HepG2 (cell line): ENCODE results near the gene TSC22D3. TPM values are rescaled to one million over a fixed set of nuclear protein-coding genes. Genes with fewer than 3 reads are reported as not detected.

Source experiments
- ATAC-seq: fragments of 200-7000 bp; cut with Tn5 transposase; 3 replicates; pipeline ENCODE4 v1.9.1; 2020; ENCODE audit warnings: mild to moderate bottlenecking, moderate library complexity
- BruUV-seq: library from RNA; stranded (reverse); fragments of 400-500 nt; replicated peaks from 2 replicates; lab custom pipeline; 2021; lab: Mats Ljungman, UMichigan
- CTCF ChIA-PET: fragments of 300-600 bp; formaldehyde crosslinking; extraction: SDS; loops from one replicate; lab custom pipeline; 2021; ENCODE audit warnings: low total read pairs, inconsistent platforms, low intra/inter-chr PET ratio; lab: Yijun Ruan, JAX
- POLR2A ChIA-PET: fragments of 350-600 bp; sonication (Branson Sonifier 250); formaldehyde crosslinking; loops from one replicate; lab custom pipeline; 2020; ENCODE audit warnings: antibody characterized with exemption, inconsistent platforms; lab: Yijun Ruan, JAX
- DNase-seq: peaks from one replicate; pipeline ENCODE4 v3.0.0-alpha.2; 2015; ENCODE audit warnings: low spot score
- FAIRE-seq: peaks from 3 replicates; lab custom pipeline; 2011; peaks lifted over from hg19 to GRCh38; lab: Jason Lieb, UNC
- H2AFZ ChIP-seq: one replicate; pipeline ENCODE4 v1.6.1; 2011; ENCODE audit warnings: low read length, inconsistent platforms
- H3K27ac ChIP-seq: fragments of 300-600 bp; 3 replicates; pipeline ENCODE4 v1.8.0; 2011; ENCODE audit warnings: mixed run types, mild to moderate bottlenecking, mixed read lengths, low read length, inconsistent platforms; ENCODE audit not compliant: insufficient read depth; ENCODE audit errors: extremely low read length
- H3K27me3 ChIP-seq, 2 experiments: fragments of 200-600 bp in 1 of 2; 2 replicates in 1 of 2; 3 replicates in 1 of 2; pipeline versions ENCODE4 v1.6.0 to v1.8.0; 2011; ENCODE audit warnings: low read length in 2 of 2, mild to moderate bottlenecking in 2 of 2, moderate library complexity in 2 of 2, inconsistent platforms in 1 of 2; ENCODE audit not compliant: insufficient read depth in 2 of 2, control insufficient read depth in 1 of 2
- H3K36me3 ChIP-seq, 2 experiments: fragments of 200-600 bp in 1 of 2; replicated peaks in 1 of 2; 2 replicates in 1 of 2; 3 replicates in 1 of 2; pipeline versions ENCODE4 v1.5.1 to v1.8.0; 2011; ENCODE audit warnings: low read length in 2 of 2, inconsistent platforms in 1 of 2; ENCODE audit not compliant: insufficient read depth in 2 of 2, control insufficient read depth in 1 of 2
- H3K4me1 ChIP-seq: 2 replicates; pipeline ENCODE4 v1.5.1; 2012; ENCODE audit warnings: low read length, inconsistent platforms; ENCODE audit not compliant: insufficient read depth
- H3K4me2 ChIP-seq: 2 replicates; pipeline ENCODE4 v1.6.0; 2011; ENCODE audit warnings: low read depth, low read length, inconsistent platforms
- H3K4me3 ChIP-seq, 3 experiments: fragments of 200-600 bp in 1 of 3; sonication (generic), shearing (Covaris generic) in 1 of 3; replicated peaks in 1 of 3; 2 replicates each; pipeline ENCODE4 v1.5.1; 2011 to 2016; ENCODE audit warnings: low read length in 3 of 3, inconsistent platforms in 2 of 3, low read depth in 2 of 3, mild to moderate bottlenecking in 2 of 3, control low read depth in 1 of 3, mixed read lengths in 1 of 3; ENCODE audit not compliant: insufficient read depth in 1 of 3
- H3K79me2 ChIP-seq: one replicate; pipeline ENCODE4 v1.6.1; 2011; ENCODE audit warnings: low read length, inconsistent platforms; ENCODE audit not compliant: insufficient read depth
- H3K9ac ChIP-seq: 2 replicates; pipeline ENCODE4 v1.6.0; 2011; ENCODE audit warnings: mild to moderate bottlenecking, low read depth, low read length, inconsistent platforms; ENCODE audit not compliant: insufficient read depth
- H3K9me3 ChIP-seq: 2 replicates; pipeline ENCODE4 v1.5.1; 2012; ENCODE audit warnings: mild to moderate bottlenecking, low read length
- H4K20me1 ChIP-seq: 2 replicates; pipeline ENCODE4 v1.6.0; 2011; ENCODE audit warnings: inconsistent platforms, mild to moderate bottlenecking, low read length, moderate library complexity; ENCODE audit not compliant: insufficient read depth
- CREM ChIP-seq, 2 experiments: sonication (generic) in 1 of 2; formaldehyde crosslinking in 1 of 2; IDR thresholded peaks; 2 replicates each; pipeline versions ENCODE4 v1.4.0 to v1.6.1; 2016 to 2020; ENCODE audit warnings: antibody characterized with exemption in 1 of 2, mild to moderate bottlenecking in 1 of 2, missing genetic modification reagents in 1 of 2
- JUN ChIP-seq: sonication (generic); formaldehyde crosslinking; IDR thresholded peaks from 2 replicates; pipeline ENCODE4 v1.4.0; 2020; ENCODE audit warnings: mild to moderate bottlenecking, missing genetic modification reagents
- MTA3 ChIP-seq: sonication (generic); formaldehyde crosslinking; IDR thresholded peaks from 2 replicates; pipeline ENCODE4 v1.4.0; 2020; ENCODE audit warnings: missing genetic modification reagents
- NCOA2 ChIP-seq: sonication (generic); formaldehyde crosslinking; IDR thresholded peaks from 2 replicates; pipeline ENCODE4 v1.8.0; 2022; ENCODE audit warnings: inconsistent platforms
- NCOR1 ChIP-seq: fragments of 200-600 bp; sonication (generic); IDR thresholded peaks from 2 replicates; pipeline ENCODE4 v1.7.0; 2017; ENCODE audit warnings: antibody characterized with exemption, low read length, borderline replicate concordance
- SMAD1 ChIP-seq: sonication (generic); formaldehyde crosslinking; IDR thresholded peaks from 2 replicates; pipeline ENCODE4 v1.4.0; 2020; ENCODE audit warnings: missing genetic modification reagents, low read depth, mild to moderate bottlenecking, borderline replicate concordance
- SUZ12 ChIP-seq: fragments of 150-350 bp; IDR thresholded peaks from 2 replicates; pipeline ENCODE4 v1.6.1; 2014; ENCODE audit warnings: low read depth, low read length
- ZBTB39 ChIP-seq: sonication (generic); formaldehyde crosslinking; IDR thresholded peaks from 2 replicates; pipeline ENCODE4 v1.5.0; 2020; ENCODE audit warnings: missing genetic modification reagents
- ZNF17 ChIP-seq: sonication (generic); formaldehyde crosslinking; IDR thresholded peaks from 2 replicates; pipeline ENCODE4 v1.5.0; 2020; ENCODE audit warnings: mild to moderate bottlenecking, missing genetic modification reagents
- ZNF207 ChIP-seq: fragments of 450-650 bp; IDR thresholded peaks from 2 replicates; pipeline ENCODE4 v1.6.1; 2016; ENCODE audit warnings: antibody characterized with exemption, borderline replicate concordance
- ZNF709 ChIP-seq: sonication (generic); formaldehyde crosslinking; IDR thresholded peaks from 2 replicates; pipeline ENCODE4 v1.5.0; 2020; ENCODE audit warnings: mild to moderate bottlenecking, missing genetic modification reagents
- ZNF761 ChIP-seq: sonication (generic); formaldehyde crosslinking; conservative IDR thresholded peaks from 2 replicates; pipeline ENCODE4 v1.4.0; 2020; ENCODE audit warnings: mild to moderate bottlenecking, missing genetic modification reagents
- ZNF776 ChIP-seq: sonication (generic); formaldehyde crosslinking; IDR thresholded peaks from 2 replicates; pipeline ENCODE4 v1.4.0; 2020; ENCODE audit warnings: mild to moderate bottlenecking, missing genetic modification reagents
- ZNF816 ChIP-seq: sonication (generic); formaldehyde crosslinking; IDR thresholded peaks from 2 replicates; pipeline ENCODE4 v1.8.0; 2022; ENCODE audit warnings: missing genetic modification reagents, mild to moderate bottlenecking, borderline replicate concordance
- WGBS: methylation state at CpG from one replicate; pipeline ENCODE4 v1.1.6; 2017; ENCODE audit warnings: low lambda C conversion rate; 5-methylcytosine and 5-hydroxymethylcytosine counted together
- in situ Hi-C: cut with HindIII; loops from 2 replicates; pipeline ENCODE4 v1.10.0; 2017; ENCODE audit warnings: low pct_unique_long_range_greater_than_20kb; ENCODE audit not compliant: extremely low pct_ligation_motif_present
- intact Hi-C: fragments of 100-400 bp; cut with micrococcal nuclease; formaldehyde crosslinking; loops from one replicate; pipeline ENCODE4 v1.10.0; 2022; ENCODE audit not compliant: unreplicated experiment
- polyA plus RNA-seq, 8 experiments: library from polyadenylated mRNA; depleted of rRNA in 3 of 8; stranded (reverse) in 7 of 8; unstranded in 1 of 8; fragments of >200 nt; fragmentation: Illumina TruSeq in 4 of 8; extraction: Trizol in 4 of 8; gene quantifications; 2 replicates each; pipeline versions ENCODE4 v1.2.1 to v1.2.3, GENCODE V29; 2011 to 2016; ENCODE audit warnings: low read depth in 4 of 8, missing spikeins in 1 of 8, mixed read lengths in 1 of 8; ENCODE audit not compliant: insufficient read depth in 1 of 8
- total RNA-seq, 5 experiments: library from RNA; depleted of rRNA; stranded (reverse); fragments of >200 nt; fragmentation: Illumina TruSeq; extraction: Trizol; gene quantifications; 2 replicates each; pipeline ENCODE4 v1.2.3, GENCODE V29; 2016; ENCODE audit warnings: low read depth in 1 of 5
- TF ChIP-seq, protein P1 (sequence below): sonication (generic); formaldehyde crosslinking; IDR thresholded peaks from 2 replicates; pipeline ENCODE4 v1.5.0; 2020; ENCODE audit warnings: mild to moderate bottlenecking, missing genetic modification reagents, borderline replicate concordance
- TF ChIP-seq, protein P2 (sequence below): sonication (generic); formaldehyde crosslinking; IDR thresholded peaks from 2 replicates; pipeline ENCODE4 v1.5.0; 2020; ENCODE audit warnings: mild to moderate bottlenecking, low read depth, missing genetic modification reagents, borderline replicate concordance

Gene TSC22D3
- total and polyA plus RNA-seq, 2 of the 13 experiments (the other 11 are each of a cell fraction or from before 2014, with no cell fraction given) = 0.82 to 1.5 TPM

DNA sequence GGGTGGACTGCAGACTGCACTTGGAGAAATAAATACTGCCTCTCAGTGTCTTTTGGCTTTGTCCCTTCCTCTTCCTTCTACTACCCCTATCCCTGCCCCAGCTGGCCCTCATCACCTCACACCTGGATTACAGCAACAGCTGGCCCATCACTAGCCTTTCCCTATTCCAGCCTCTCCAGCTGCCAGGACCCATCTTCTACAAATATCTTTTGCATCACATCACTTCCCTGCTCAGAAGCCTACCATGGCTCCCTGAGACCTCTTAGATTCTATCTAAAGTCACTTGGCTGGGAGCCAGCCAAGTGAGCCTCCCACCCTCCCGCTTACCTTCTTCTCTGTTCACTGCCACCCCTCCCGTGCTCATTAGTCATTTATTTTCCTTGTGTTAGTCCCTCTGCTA lies 66.8 kb downstream of the TSC22D3 start:
- 3% methylated on average over 2 of the region's 2 CpGs for WGBS
- H3K27ac ChIP-seq = no peak overlapping the region
- no peak for FAIRE-seq
- no TSS peak for BruUV-seq
- no peak overlapping the region for H3K4me3 ChIP-seq
- H3K4me1 ChIP-seq = peaks cover 12% of the 10 kb centered on the region
- ATAC-seq = no peak
- H3K36me3 ChIP-seq = no peaks in the 10 kb centered on the region
- no peak overlapping the region for H2AFZ ChIP-seq
- in situ Hi-C loops = no loop called here
- H3K4me2 ChIP-seq = no peak overlapping the region
- no peaks in the 10 kb centered on the region for H3K27me3 ChIP-seq
- no peaks in the 10 kb centered on the region for H3K79me2 ChIP-seq
- no peak overlapping the region for H3K9ac ChIP-seq
- POLR2A ChIA-PET = no interaction called here
- no peak for DNase-seq
- H3K9me3 ChIP-seq = no peaks in the 10 kb centered on the region
- no peaks in the 10 kb centered on the region for H4K20me1 ChIP-seq
- intact Hi-C loops = no loop called here
- CTCF ChIA-PET = no interaction called here
- TF ChIP-seq NCOR1 (no peak), ZBTB39 (CRISPR knock-in tag) (no peak), MTA3 (CRISPR knock-in tag) (no peak), ZNF17 (no peak), CREM (IDR thresholded peaks at IDR 0.05) (no peak), CREM (CRISPR knock-in tag; IDR thresholded peaks at IDR 0.05) (no peak), ZNF816 (CRISPR knock-in tag) (no peak), ZNF709 (CRISPR knock-in tag) (no peak), ZNF761 (CRISPR knock-in tag) (no peak), SMAD1 (CRISPR knock-in tag) (no peak), ZNF776 (no peak), SUZ12 (no peak), JUN (CRISPR knock-in tag) (no peak), NCOA2 (no peak), ZNF207 (no peak)
- TF ChIP-seq, protein P1, sequence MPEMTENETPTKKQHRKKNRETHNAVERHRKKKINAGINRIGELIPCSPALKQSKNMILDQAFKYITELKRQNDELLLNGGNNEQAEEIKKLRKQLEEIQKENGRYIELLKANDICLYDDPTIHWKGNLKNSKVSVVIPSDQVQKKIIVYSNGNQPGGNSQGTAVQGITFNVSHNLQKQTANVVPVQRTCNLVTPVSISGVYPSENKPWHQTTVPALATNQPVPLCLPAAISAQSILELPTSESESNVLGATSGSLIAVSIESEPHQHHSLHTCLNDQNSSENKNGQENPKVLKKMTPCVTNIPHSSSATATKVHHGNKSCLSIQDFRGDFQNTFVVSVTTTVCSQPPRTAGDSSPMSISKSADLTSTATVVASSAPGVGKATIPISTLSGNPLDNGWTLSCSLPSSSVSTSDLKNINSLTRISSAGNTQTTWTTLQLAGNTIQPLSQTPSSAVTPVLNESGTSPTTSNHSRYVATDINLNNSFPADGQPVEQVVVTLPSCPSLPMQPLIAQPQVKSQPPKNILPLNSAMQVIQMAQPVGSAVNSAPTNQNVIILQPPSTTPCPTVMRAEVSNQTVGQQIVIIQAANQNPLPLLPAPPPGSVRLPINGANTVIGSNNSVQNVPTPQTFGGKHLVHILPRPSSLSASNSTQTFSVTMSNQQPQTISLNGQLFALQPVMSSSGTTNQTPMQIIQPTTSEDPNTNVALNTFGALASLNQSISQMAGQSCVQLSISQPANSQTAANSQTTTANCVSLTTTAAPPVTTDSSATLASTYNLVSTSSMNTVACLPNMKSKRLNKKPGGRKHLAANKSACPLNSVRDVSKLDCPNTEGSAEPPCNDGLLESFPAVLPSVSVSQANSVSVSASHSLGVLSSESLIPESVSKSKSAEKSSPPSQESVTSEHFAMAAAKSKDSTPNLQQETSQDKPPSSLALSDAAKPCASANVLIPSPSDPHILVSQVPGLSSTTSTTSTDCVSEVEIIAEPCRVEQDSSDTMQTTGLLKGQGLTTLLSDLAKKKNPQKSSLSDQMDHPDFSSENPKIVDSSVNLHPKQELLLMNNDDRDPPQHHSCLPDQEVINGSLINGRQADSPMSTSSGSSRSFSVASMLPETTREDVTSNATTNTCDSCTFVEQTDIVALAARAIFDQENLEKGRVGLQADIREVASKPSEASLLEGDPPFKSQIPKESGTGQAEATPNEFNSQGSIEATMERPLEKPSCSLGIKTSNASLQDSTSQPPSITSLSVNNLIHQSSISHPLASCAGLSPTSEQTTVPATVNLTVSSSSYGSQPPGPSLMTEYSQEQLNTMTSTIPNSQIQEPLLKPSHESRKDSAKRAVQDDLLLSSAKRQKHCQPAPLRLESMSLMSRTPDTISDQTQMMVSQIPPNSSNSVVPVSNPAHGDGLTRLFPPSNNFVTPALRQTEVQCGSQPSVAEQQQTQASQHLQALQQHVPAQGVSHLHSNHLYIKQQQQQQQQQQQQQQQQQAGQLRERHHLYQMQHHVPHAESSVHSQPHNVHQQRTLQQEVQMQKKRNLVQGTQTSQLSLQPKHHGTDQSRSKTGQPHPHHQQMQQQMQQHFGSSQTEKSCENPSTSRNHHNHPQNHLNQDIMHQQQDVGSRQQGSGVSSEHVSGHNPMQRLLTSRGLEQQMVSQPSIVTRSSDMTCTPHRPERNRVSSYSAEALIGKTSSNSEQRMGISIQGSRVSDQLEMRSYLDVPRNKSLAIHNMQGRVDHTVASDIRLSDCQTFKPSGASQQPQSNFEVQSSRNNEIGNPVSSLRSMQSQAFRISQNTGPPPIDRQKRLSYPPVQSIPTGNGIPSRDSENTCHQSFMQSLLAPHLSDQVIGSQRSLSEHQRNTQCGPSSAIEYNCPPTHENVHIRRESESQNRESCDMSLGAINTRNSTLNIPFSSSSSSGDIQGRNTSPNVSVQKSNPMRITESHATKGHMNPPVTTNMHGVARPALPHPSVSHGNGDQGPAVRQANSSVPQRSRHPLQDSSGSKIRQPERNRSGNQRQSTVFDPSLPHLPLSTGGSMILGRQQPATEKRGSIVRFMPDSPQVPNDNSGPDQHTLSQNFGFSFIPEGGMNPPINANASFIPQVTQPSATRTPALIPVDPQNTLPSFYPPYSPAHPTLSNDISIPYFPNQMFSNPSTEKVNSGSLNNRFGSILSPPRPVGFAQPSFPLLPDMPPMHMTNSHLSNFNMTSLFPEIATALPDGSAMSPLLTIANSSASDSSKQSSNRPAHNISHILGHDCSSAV = no peak
- TF ChIP-seq, protein P2, sequence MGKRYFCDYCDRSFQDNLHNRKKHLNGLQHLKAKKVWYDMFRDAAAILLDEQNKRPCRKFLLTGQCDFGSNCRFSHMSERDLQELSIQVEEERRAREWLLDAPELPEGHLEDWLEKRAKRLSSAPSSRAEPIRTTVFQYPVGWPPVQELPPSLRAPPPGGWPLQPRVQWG (CRISPR knock-in tag) = no peak
